AG08396 (cell line): ENCODE data around the gene RNF126.

Experiments
- DNase-seq: peaks from one replicate; pipeline ENCODE4 v3.0.0; 2012; ENCODE audit warnings: low spot score, mixed read lengths

Gene RNF126

DNA sequence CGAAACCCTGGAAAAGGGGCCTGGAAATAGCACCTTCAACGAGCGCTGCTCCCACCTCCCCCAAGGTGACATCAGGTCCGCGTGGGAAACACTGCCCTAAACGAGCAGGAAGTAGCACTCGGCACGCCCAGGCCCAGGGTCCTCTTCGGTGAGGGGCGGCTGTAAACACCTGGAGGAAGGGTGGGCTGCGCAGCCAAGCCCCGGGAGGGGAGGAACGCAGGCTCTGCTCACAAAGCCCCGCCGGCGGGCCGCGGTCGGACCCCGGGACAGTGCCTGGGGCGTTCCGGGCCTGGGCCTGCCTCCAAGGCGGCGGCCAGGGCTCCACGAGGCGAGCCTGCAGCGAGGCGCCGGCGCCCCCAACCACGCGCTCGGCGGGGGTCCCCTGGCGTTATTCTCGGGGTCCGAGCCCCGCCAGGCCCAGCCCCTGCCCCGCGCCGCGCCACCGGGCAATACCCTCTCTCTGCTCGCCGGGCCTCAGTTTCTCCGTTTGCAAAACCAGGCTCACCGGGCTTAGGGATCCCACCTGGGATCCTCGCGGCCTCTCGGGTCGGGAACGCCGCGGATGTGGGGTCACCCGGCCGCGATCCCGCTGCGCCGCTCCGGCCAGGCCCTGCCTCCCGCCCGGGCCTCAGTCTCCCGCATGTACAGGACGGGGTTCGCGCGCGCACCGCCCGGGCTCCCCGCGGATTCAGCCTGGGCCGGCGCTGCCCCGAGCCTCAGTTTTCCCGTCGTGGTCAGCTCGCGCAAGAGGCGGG is 630 bp downstream of the RNF126 start:
- DNase-seq: peak; percentile 58

DNA sequence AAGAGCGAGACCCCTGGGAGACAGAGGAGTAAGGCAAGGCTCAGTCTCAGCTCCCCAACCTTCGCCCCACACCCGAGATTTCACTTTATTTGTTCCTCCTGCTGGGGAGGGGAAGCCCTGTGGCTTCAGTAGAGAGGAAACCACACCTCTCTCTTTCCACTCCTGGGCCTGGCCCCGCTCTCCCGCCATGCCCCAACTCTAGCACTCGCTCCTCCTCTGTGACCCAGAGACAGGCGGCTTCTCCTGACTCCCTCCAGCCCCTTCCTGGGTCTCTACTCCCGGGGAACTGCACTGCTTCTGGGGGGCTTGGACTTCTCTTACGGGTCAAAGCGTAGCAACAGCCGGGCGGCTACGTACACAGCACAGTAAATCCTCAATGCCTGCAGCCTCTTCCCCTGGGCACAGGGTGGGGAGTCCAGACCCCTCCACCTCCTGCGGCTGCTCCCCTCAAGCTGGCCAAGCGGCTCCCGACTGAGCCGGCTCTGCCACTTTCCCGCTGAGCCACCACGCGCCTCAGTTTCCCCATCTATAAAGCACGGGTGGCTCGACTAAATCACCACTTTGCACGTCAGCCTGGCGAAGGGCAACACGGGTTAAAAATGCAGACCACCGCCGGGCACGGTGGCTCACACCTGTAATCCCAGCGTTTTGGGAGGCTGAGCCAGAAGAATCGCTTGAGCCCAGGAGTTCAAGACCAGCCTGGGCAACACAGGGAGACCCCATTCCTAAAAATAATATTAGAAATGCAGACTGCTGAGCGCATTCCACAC is 1.4 kb downstream of the RNF126 start:
- peak; percentile 58 for DNase-seq

DNA sequence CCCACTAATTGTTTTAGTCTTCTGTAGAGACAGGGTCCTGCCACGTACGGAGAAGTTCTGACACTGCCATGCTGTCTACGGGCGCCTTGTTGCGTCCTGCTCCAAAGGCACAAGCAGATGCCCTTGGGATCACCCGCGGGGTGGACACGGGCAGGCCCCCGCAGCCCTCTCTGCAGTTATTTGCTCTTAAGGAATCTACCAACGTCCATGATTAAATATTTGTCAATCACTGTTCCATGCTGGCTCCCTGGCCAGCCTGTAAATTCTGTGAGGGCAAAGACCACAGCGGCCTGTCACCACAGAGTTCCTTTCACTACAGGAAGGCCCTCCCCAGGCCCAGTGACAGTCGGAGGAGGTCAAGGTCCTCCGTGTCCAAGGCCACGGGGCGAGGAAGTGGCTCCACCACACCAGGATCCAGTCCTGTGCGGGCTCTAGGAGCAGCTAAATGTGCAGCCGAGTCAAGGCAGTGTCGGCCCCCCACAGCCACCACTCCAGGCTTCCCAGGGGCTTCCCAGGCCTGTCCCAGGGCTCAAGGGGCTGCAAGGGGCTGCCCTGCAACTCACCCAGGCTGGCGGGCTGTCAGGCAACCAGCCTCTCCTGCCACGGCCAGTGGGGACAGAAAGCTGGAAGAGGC is 2.1 kb downstream of the RNF126 start:
- DNase-seq: no peak

DNA sequence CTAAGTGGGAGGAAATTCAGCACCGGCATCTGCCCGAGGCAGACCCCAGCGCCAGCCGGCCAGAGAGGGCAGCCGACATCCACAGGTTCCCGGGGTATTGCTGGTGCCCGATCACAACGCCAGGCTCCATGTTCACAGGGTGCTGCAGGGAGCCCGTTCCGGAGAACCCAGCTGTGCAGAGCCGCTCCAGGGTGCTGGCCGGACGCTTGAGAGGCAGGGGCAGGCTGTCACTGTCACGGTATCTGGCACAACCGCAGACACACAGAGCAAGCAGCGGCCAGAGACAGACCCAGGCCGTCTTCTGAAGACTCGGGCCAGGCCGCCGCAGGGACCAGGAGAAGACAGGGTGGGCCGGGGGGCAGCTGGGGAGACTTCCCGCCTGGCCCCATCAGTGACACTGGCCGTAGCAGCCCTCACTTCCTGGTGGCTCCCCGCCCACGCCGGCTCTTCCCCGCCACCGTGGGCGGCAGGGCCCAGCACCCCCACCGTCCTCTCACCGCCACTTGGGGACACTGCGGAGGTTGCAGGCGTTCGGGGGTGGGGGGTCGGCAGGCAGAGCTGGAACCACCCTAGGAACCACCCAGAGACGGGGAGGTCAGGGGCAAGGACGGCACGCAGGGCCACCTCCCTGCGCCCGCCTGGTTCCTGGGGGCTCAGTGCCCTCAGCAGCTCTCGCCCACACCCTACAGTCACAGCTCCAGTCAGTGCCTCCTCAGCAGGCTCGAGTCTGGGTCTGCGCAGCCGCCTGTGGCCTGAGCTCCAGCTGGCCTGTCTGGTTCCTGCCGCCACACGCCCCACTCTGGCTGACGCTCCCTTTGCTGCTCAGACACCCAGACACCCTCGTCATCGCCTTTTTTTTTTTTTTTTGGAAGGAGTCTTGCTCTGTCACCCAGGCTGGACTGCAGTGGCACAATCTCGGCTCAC is 3.8 kb downstream of the RNF126 start:
- peak; percentile 63 for DNase-seq

DNA sequence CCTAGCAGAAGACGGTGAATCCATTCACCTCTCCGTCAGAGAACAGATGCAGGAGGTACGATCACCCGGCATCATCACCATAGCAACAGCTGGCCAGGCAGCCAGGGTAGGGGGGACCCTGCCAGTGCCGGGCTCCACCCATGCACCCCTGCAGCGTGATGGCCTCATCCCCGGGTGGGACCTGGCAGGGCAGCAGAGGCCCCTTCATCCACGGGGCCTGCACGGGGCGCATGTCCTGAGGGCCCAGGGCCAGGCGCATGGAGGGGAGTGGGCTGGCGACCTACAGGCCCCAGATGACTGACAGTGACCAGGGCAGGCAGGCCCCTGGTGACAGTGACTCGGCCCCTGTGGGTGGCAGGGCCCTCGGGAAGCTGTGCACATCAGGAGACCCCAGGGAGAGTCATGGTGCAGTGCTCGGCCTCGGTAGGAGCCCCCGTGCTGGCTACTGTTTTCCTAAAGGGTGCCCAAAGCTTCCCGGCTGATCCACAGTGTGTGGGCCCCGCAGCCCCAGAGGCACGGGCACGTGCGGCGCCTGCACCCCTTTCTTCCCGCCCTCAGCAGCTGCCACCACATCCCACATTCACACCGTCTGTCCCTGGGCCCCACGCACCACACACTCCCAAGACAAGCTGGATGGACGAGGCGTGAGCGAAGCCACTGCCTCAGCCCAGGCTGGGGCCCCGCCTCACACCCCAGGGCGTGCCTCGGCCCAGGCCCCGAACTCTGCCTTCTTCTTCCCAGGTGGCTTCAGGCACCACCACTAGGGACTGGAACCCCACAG is 4.8 kb downstream of the RNF126 start:
- no peak for DNase-seq

DNA sequence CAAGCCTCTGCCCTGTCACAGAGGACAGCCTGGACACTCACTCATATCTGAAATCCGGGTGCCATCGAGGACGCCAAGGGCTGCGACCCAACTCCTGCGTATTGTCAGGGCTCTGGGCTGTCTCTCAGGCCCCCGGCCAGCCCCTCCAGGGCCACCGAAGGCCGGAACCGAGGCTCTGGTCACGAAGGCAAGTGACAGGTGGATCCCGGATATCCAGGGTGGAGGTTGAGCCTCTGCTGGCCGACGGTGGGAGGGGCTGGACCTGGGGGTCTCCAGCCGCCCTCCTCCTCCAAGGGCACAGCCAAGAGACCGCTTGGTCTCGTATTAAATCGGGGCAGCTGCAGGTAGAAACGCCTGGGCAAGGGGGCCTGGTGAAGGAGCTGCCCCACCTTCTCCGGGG is 5.4 kb downstream of the RNF126 start:
- no peak for DNase-seq

DNA sequence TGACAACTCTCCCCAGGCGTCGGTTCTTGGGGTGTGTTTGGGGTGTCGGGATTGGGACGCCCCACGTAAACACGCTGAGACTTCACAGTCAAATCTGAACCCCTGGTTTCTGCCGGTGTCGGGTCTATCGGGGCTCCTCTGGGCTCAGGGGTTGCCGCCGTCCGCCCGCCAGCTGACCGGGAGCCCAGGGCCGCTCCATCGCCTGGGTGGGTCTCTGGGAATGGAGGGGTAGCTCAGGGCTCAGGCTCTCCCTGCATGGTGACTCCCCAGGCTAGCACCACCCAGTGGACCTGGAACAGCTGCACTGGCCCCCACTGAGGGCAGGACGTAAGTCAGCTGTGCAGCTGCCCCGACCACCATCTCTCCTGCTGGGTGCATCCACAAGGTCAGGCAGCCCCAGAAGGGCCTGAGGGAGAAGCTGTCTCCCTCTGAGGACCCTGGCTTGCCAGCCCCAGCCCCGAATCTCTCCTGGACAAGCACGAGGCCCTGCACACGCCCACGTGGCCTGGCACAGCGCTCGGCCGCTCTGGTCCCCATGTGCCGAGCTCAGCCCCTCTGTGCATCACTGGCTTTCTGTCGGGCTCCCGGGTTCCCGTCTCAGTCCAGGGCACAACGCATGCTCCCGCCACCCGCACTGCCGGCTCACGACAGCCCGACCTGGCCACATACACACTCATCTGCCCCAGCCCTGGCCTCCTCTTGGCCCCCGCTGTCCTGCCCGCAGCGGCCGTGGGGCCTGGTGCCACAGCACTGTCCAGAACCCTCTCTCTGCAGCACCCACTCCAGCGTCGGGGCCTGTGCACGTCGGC is 6.1 kb downstream of the RNF126 start:
- DNase-seq: no peak

DNA sequence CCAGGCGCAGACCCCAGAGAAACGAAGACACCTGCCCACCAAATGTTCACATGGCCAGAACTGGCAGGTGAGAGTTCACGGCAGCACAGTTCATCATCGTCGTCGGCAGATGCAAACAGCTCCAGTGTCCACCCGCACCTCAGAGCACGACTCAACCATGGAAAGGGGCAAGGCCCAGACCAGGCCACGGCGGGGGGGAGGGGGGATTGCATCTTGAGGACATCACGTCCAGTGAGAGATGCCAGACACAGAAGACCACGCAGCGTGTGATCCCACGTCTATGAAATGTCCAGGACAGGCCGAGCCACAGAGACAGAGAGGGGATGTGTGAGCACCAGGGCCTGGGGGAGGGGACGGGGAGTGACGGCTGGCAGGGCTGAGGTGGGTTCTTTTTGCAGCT is 7.3 kb downstream of the RNF126 start:
- DNase-seq: no peak

DNA sequence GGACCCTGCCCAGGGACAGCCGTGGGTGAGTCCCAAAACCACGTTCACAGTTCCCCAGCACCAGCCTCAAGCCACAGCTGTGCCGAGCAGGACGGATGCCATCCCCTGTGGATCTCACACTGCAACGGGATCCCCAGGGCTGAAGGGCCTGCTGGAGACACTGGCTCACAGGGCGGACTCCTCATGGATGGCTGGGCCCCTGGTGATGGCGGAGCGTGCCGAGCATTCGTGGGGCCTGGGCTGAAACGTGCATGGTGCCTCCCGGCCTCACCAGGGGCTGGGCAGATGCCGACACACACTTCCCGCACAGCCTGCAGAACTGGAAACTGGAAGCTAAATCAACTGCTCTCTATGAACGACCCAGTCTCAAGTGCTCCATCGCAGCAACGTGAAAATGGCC is 9.6 kb downstream of the RNF126 start:
- DNase-seq: no peak

DNA sequence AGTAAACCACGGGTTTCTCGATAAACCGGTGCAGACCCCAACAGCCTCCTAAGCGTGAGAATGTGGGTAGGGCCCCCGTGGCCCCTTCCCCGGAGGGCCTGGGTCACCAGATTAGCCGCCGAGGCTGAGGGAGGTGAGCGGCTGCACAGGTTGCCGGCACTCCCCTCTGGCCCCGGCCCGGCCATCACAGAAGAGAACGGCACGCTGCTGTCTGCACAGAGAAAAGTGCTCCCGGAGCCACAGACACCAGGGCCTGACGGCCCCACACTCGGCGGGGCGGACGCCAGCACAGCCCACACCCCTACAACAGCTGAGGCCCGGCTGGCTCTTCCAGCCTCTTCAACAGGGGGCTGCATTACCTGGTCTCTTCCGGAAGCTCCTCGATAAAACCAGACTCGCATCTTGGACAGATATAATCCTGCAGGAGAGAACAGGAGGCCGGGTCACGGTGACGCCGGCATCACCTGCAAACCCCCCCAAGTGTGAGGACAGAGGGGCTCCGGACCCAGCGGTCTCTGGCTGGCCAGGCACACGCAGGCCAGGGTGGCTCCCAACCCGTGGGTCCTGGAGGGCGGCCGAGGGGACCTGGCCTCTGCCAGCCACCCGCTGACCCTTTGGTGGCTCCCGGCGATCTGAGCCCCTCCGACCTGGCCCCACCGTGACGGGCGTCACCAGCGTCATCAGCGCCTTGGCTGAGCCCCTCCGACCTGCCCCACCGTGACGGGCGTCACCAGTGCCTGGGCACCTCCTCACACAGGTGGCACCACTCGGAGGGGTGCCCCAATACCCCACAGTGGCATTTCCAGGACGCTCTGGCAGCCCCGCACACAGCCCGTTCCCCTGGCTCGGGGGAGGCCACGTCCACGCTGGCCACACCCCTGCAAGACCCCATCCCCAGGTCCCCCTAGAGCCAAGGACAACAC is 10.3 kb downstream of the RNF126 start:
- no peak for DNase-seq

DNA sequence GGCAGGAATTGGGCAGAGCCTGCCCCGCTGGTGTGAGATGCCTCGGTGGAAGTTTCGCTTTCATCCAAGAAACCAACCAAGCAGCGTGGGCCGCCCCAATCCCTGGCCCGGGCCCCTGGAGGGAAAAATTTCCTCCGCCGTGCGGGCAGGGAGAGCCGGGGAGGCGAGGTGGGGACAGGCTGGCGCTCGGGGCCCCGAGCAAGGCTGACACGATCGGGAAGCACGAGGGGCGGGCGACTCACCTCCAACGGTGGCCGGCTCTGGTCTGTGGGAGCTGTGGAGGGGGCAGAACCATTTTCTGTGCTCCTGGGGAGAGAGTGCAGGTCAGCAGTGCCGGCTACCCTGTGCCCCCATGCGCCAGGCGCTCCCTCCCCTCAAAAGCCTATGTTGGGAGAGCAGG is 11.0 kb downstream of the RNF126 start:
- no peak for DNase-seq

DNA sequence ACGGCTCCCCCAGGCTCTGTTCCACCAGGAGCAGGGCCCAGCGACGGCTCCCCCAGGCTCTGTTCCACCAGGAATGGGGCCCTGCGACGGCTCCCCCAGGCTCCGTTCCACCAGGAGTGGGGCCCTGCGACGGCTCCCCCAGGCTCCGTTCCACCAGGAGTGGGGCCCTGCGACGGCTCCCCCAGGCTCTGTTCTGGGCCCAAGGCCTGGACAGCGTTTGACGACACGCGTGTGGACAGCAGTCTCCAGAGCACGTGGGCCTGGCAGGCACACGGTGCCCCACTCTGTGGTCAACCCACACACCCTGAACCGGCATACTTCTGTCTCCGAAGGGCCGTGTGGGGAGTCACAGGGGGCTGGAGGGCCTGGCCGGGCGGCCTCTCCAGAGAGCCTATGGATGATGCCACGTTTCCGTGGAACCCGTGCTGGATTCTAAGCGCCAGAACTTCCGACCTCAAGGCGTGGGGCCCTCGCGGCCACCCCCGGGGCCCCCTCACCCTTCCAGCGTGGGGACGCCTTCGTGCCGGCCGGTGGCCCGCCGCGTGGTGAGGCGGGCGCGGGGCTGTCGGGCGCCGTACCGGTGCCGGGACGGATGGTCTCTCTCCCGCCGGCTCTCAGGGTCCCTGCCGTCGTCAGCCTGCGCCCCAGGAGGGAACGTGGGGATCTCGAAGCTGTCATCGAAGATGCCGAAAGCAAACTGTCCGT is 11.7 kb downstream of the RNF126 start:
- DNase-seq: no peak

DNA sequence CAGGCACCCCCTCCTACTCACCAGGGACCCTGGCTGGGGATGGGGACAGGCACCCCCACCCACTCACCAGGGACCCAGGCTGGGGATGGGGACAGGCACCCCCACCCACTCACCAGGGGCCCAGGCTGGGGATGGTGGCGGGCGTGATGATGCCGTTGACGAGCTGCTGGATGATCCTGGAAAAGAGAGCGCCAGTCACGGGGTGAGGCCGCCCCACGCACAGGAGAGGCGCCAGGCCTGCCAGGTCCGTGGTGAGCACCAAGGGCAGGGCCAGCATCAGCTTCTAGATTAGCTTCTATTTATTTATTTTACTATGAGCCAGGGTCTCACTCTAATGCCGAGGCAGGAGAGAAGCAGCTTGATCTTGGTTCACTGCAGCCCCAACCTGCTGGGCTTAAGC is 12.9 kb downstream of the RNF126 start:
- no peak for DNase-seq

DNA sequence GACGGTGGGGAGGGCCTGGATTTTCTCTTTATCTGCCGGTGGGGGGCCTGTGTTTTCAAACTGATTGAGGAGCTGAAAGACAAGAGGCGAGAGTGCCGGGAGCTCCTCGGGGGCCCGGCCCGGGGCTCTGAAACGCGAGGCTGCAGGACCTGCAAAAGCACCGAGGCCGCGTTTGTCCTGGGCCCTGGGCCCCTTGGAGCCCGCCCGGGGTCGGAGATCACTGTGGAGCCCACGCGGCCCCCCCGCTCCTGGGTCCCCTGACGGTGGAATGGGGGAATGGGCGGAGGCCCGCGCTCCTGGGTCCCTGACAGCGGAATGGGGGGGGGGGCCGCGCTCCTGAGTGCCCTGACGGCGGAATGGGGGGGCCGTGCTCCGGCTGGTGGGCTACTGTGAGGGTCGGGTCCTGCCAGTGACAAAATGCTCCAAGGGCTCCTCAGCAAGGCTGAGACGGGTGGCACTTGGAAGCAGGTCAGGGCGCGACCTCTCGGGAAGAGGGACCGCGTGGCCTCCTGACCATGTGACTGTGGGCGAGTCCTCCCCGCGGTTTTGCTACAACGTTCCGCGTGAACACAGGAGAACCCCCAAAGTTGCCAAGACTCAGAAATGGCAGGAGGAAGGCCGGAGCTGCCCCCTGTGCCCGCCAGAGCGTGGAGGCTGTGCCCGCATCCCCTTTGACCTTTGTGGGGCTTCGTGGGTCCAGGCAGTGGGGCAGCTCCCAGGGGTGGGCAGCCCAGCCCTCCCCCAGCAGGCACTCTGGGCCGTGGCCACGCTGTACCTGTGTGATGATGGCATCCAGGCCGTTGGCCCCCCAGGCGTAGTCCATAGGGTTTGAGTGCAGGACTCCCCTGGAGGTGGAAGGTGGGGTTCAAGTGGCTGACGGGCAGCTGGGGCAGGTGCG is 13.9 kb downstream of the RNF126 start:
- DNase-seq: no peak

DNA sequence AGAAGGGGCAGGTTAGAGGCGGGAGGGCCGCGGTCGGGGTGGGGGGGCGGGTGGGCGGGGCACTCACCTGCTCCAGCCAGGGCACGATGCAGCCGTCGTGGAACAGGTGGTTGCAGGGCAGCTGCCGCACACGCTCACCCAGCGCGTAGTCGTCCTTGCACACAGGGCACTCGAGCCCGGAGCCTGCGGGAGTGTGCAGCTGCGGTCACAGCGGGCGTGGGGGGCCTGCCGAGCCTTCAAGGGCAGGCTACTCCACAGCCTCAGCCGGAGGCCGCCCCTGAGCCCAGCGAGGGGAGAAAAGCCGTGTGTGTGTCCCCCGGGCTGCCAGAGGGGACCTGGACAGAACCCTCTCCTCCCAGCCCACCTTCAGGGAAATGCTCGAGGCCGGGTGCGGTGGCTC is 14.7 kb downstream of the RNF126 start:
- no peak for DNase-seq

DNA sequence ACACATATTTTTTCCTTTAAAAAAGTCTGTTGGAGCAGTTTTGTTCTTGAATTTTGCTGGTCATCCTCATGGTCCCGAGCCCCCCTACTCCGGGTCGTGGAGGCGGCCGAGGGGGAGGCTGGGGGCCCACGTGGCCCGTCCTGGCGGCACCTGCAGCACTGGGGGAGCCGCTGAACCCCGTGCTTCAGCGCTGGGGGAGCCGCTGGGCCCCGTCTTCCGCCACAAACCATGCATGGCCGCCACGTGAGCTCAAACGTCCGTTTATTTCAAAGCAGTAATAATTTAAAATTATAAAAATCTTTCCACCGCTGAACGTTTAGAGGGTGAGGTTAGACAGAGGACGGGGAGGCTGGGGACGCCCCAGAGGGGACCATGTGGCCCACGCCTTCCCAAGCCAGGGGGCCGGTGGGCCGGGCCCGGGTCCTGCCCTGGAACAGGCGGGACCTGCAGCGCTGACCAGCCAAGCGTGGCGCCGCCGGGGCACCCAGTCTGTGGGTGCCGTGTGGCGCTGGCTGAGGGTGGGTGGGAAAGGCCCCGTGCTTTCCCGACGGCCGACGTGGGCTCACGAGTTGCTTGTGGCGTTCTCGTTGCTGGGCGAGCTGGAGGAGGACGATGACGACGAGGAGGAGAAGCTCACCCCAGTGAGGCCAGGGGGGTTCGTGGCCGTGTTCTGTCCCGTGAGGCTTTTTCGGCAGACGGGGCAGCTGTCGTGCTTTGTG is 15.3 kb downstream of the RNF126 start:
- no peak for DNase-seq
